K562 (cell line): ENCODE results near the gene RREB1. TPM values are rescaled to one million over a fixed set of nuclear protein-coding genes. Genes with fewer than 3 reads are reported as not detected.

Experiments
- ASH1L ChIP-seq: fragments of 450-650 bp; IDR thresholded peaks from 2 replicates; pipeline ENCODE4 v1.6.1; 2018; ENCODE audit warnings: borderline replicate concordance, mild to moderate bottlenecking, low read depth; ENCODE audit not compliant: partially characterized antibody
- CREB3L1 ChIP-seq: fragments of 450-650 bp; IDR thresholded peaks from 2 replicates; pipeline ENCODE4 v1.6.1; 2014; ENCODE audit warnings: low read depth, mild to moderate bottlenecking, moderate library complexity, borderline replicate concordance
- DMBX1 ChIP-seq: fragments of 250-450 bp; sonication (Bioruptor Pico); IDR thresholded peaks from 2 replicates; pipeline ENCODE4 v1.8.0; 2022; ENCODE audit warnings: inconsistent platforms, mild to moderate bottlenecking, moderate library complexity, borderline replicate concordance
- EP300 ChIP-seq: IDR thresholded peaks from 2 replicates; pipeline ENCODE4 v1.6.1; 2012; ENCODE audit warnings: low read length, improper control_type of control experiment
- ERF ChIP-seq: fragments of 450-650 bp; formaldehyde crosslinking; IDR thresholded peaks from 2 replicates; pipeline ENCODE4 v1.4.0; 2020; ENCODE audit warnings: mild to moderate bottlenecking, mixed read lengths
- GABPA ChIP-seq: fragments of 200-800 bp; sonication (Bioruptor generic); conservative IDR thresholded peaks from 2 replicates; pipeline ENCODE4 v1.6.1; 2016; ENCODE audit warnings: low read depth, missing genetic modification characterization, missing compliant biosample characterization
- GTF2F1 ChIP-seq: IDR thresholded peaks from 2 replicates; pipeline ENCODE4 v1.6.1; 2011; ENCODE audit warnings: low read depth, low read length, improper control_type of control experiment
- KLF16 ChIP-seq: IDR thresholded peaks from 2 replicates; pipeline ENCODE4 v1.6.1; 2016; ENCODE audit warnings: antibody characterized with exemption
- MTA2 ChIP-seq: fragments of 450-650 bp; IDR thresholded peaks from 2 replicates; pipeline ENCODE4 v1.6.1; 2016; ENCODE audit warnings: low read depth
- PHTF2 ChIP-seq: fragments of 250-450 bp; sonication (Bioruptor Pico); IDR thresholded peaks from 2 replicates; pipeline ENCODE4 v1.5.0; 2021; ENCODE audit warnings: mild to moderate bottlenecking
- USF2 ChIP-seq: sonication (generic); formaldehyde crosslinking; IDR thresholded peaks from 2 replicates; pipeline ENCODE4 v1.5.0; 2020; ENCODE audit warnings: missing genetic modification reagents
- ZBTB7A ChIP-seq: IDR thresholded peaks from 2 replicates; pipeline ENCODE4 v1.6.1; 2011; ENCODE audit warnings: low read depth, mild to moderate bottlenecking, low read length, moderate library complexity, borderline replicate concordance; ENCODE audit not compliant: control insufficient read depth
- ZNF77 ChIP-seq: fragments of 250-450 bp; sonication (Bioruptor Pico); IDR thresholded peaks from 2 replicates; pipeline ENCODE4 v1.5.0; 2020
- ZSCAN32 ChIP-seq: fragments of 450-650 bp; formaldehyde crosslinking; IDR thresholded peaks from 2 replicates; pipeline ENCODE4 v1.4.0; 2020; ENCODE audit warnings: mild to moderate bottlenecking, moderate library complexity
- polyA plus RNA-seq, 8 experiments: library from polyadenylated mRNA; depleted of rRNA in 4 of 8; stranded (reverse) in 5 of 8; unstranded in 3 of 8; fragments of >200 nt; fragmentation: Nextera tagmentation in 2 of 8; fragmentation: Illumina TruSeq in 1 of 8; extraction: Ambion mirVana in 2 of 8; extraction: Trizol in 1 of 8; gene quantifications; 2 replicates each; pipeline versions ENCODE4 v1.2.1 to v1.2.3, GENCODE V29; 2011 to 2014; ENCODE audit warnings: inconsistent platforms in 1 of 8, missing spikeins in 1 of 8
- total RNA-seq, 7 experiments: library from RNA; depleted of rRNA in 6 of 7; stranded (reverse); fragments of >200 nt in 6 of 7; fragmentation: Illumina TruSeq in 2 of 7; extraction: Trizol in 2 of 7; gene quantifications; 2 replicates each; pipeline versions ENCODE4 v1.2.1 to v1.2.3, GENCODE V29; 2011 to 2021; ENCODE audit warnings: low replicate concordance in 1 of 7

The RREB1 gene
- total and polyA plus RNA-seq, 9 of the 15 experiments (the other 6 are each of a cell fraction or from before 2014, with no cell fraction given), result 3.3 to 64.2 (median 19.3) TPM

- TF ChIP-seq USF2 (CRISPR knock-in tag) (no peak), ZNF77 (CRISPR knock-in tag) (no peak), PHTF2 (peak; percentile 45; the same call in 1 of the 2 replicates), ZBTB7A (no peak), EP300 (peak; percentile 98), KLF16 (peak; percentile 91), DMBX1 (CRISPR knock-in tag) (peak; percentile 67), GABPA (peak; percentile 18), ZSCAN32 (CRISPR knock-in tag) (no peak; the same call in 1 of the 2 replicates), MTA2 (peak; percentile 82), GTF2F1 (no peak), ASH1L (peak; percentile 35), ERF (CRISPR knock-in tag) (0 out of 2 replicates have a peak, but pooled peaks have one; percentile 70), CREB3L1 (0 out of 2 replicates have a peak, but pooled peaks have one; percentile 26)
Measured at GRCh38 chr6:7198833-7199800, 91.4 kb downstream of the RREB1 start (continued).
